CD4-positive, alpha-beta T cell treated with Interferon gamma for 1 hour (primary cell): Measurements from ENCODE around the gene ID4.
"Not testable (repeated sequence)": the region's sequence is repeated elsewhere in the genome, so short reads cannot be mapped to it uniquely, and the experiment has no call there.

Experiments
- DNase-seq: peaks from one replicate; pipeline ENCODE4 v3.0.0-alpha.2; 2020

Gene ID4

GRCh38 chr6:19834858-19835257 is 2.3 kb upstream of the ID4 start:
- DNase-seq: no peak

- DNase-seq: no peak
Observed at GRCh38 chr6:19835605-19836004, 1.6 kb upstream of the ID4 start.

GRCh38 chr6:19837511-19838441 is 606 bp downstream of the ID4 start:
- DNase-seq: no peak

GRCh38 chr6:19838442-19839236 is 1.5 kb downstream of the ID4 start:
- DNase-seq: no peak

- DNase-seq: no peak
Observed at GRCh38 chr6:19839237-19839546, 2.0 kb downstream of the ID4 start.

GRCh38 chr6:19839788-19840187 is 2.6 kb downstream of the ID4 start:
- no peak for DNase-seq

GRCh38 chr6:19841181-19841580 is 4.0 kb downstream of the ID4 start:
- DNase-seq: no peak

- no peak for DNase-seq
Observed at GRCh38 chr6:19842030-19842615, 5.0 kb downstream of the ID4 start.

GRCh38 chr6:19844689-19845088 is 7.5 kb downstream of the ID4 start:
- no peak for DNase-seq

GRCh38 chr6:19845266-19846041 is 8.3 kb downstream of the ID4 start:
- DNase-seq: no peak

GRCh38 chr6:19848465-19849029 is 11.4 kb downstream of the ID4 start:
- DNase-seq: no peak

GRCh38 chr6:19849196-19849595 is 12.0 kb downstream of the ID4 start:
- no peak for DNase-seq

GRCh38 chr6:19849755-19850154 is 12.6 kb downstream of the ID4 start:
- DNase-seq: no peak

GRCh38 chr6:19851241-19852089 is 14.3 kb downstream of the ID4 start:
- DNase-seq: no peak

GRCh38 chr6:19852090-19852457 is 14.9 kb downstream of the ID4 start:
- no peak for DNase-seq

GRCh38 chr6:19852927-19853326 is 15.8 kb downstream of the ID4 start:
- DNase-seq: no peak

GRCh38 chr6:19854421-19855015 is 17.3 kb downstream of the ID4 start:
- not testable (repeated sequence) for DNase-seq

- no peak for DNase-seq
Observed at GRCh38 chr6:19855536-19855935, 18.4 kb downstream of the ID4 start.

GRCh38 chr6:19857139-19857538 is 20.0 kb downstream of the ID4 start:
- DNase-seq: no peak

GRCh38 chr6:19857703-19858102 is 20.5 kb downstream of the ID4 start:
- no peak for DNase-seq

GRCh38 chr6:19860235-19860877 is 23.2 kb downstream of the ID4 start:
- DNase-seq: no peak
